ENCODE results near the gene CCR5AS.
"Not testable (repeated sequence)": the region's sequence is repeated elsewhere in the genome, so short reads cannot be mapped to it uniquely, and the experiment has no call there.

Gene CCR5AS

GRCh38 chr3:46406443-46406787 lies 451 bp downstream of the CCR5AS start:
- TF ChIP-seq EP300 (IDR thresholded peaks at IDR 0.05) (no peak), CTCF (IDR thresholded peaks at IDR 0.05) (no peak), POLR2A (IDR thresholded peaks at IDR 0.05; ENCODE audit: low read depth) (no peak)
- DNase-seq (ENCODE audit: extremely low spot score): no peak
- H3K27ac ChIP-seq (replicated peaks in 1 of 4): peak overlapping the region; percentile 54 to 71 (median 60)
- H3K4me1 ChIP-seq: peaks cover 10 to 12% (median 11%) of the 10 kb centered on the region in 4 donors
- H3K4me3 ChIP-seq: no peak overlapping the region
- 65% methylated on average over 4 of the region's 4 CpGs for WGBS
- H3K36me3 ChIP-seq: no peaks in the 10 kb centered on the region
- H3K9me3 ChIP-seq: no peaks in the 10 kb centered on the region
- H3K27me3 ChIP-seq: peaks cover 0 to 17% (median 0%) of the 10 kb centered on the region in 4 donors
- intact Hi-C loops (cut with DNase I): no loop called here

GRCh38 chr3:46405301-46406019 lies 1.4 kb downstream of the CCR5AS start:
- Histone ChIP-seq H3K36me3 (no peaks in the 10 kb centered on the region), H3K27me3 (peaks cover 0 to 17% (median 0%) of the 10 kb centered on the region in 4 donors), H3K4me3 (no peak overlapping the region), H3K27ac (replicated peaks in 1 of 4) (peak overlapping the region; percentile 54 to 71 (median 60)), H3K9me3 (no peaks in the 10 kb centered on the region), H3K4me1 (peaks cover 10 to 12% (median 11%) of the 10 kb centered on the region in 4 donors)
- intact Hi-C loops (cut with DNase I): no loop called here
- DNase-seq (ENCODE audit: extremely low spot score): no peak
- TF ChIP-seq POLR2AphosphoS5 (IDR thresholded peaks at IDR 0.05) (no peak), POLR2A (IDR thresholded peaks at IDR 0.05; ENCODE audit: low read depth) (no peak), EP300 (IDR thresholded peaks at IDR 0.05) (no peak), CTCF (IDR thresholded peaks at IDR 0.05) (no peak)
- 49% methylated on average over 11 of the region's 11 CpGs for WGBS

- intact Hi-C loops (cut with DNase I); H3K36me3 ChIP-seq; H3K4me3 ChIP-seq; H3K9me3 ChIP-seq; H3K27ac ChIP-seq (replicated peaks in 1 of 4); DNase-seq (ENCODE audit: extremely low spot score): not testable (repeated sequence)
- 94% methylated on average over 4 of the region's 4 CpGs for WGBS
- peaks cover 0 to 17% (median 0%) of the 10 kb centered on the region in 4 donors for H3K27me3 ChIP-seq
- peaks cover 4 to 11% (median 9%) of the 10 kb centered on the region in 4 donors for H3K4me1 ChIP-seq
Measured at GRCh38 chr3:46402902-46403301, 4.0 kb downstream of the CCR5AS start.

GRCh38 chr3:46401579-46401978 lies 5.3 kb downstream of the CCR5AS start:
- no peak overlapping the region for H3K27ac ChIP-seq (replicated peaks in 1 of 4)
- peaks cover 1 to 10% (median 6%) of the 10 kb centered on the region in 4 donors for H3K4me1 ChIP-seq
- no peaks in the 10 kb centered on the region for H3K36me3 ChIP-seq
- DNase-seq (ENCODE audit: extremely low spot score): no peak
- intact Hi-C loops (cut with DNase I): no loop called here
- peaks cover 0 to 8% (median 0%) of the 10 kb centered on the region in 4 donors for H3K27me3 ChIP-seq
- WGBS: 91% methylated on average over 2 of the region's 2 CpGs
- no peak overlapping the region for H3K4me3 ChIP-seq
- TF ChIP-seq CTCF (IDR thresholded peaks at IDR 0.05) (no peak), EP300 (IDR thresholded peaks at IDR 0.05) (no peak), POLR2A (IDR thresholded peaks at IDR 0.05; ENCODE audit: low read depth) (no peak), POLR2AphosphoS5 (IDR thresholded peaks at IDR 0.05) (no peak)
- no peaks in the 10 kb centered on the region for H3K9me3 ChIP-seq

GRCh38 chr3:46400846-46401245 lies 6.0 kb downstream of the CCR5AS start:
- H3K27ac ChIP-seq (replicated peaks in 1 of 4): no peak overlapping the region
- DNase-seq (ENCODE audit: extremely low spot score): no peak
- no peaks in the 10 kb centered on the region for H3K36me3 ChIP-seq
- H3K4me3 ChIP-seq: no peak overlapping the region
- intact Hi-C loops (cut with DNase I): no loop called here
- TF ChIP-seq CTCF (IDR thresholded peaks at IDR 0.05) (no peak), POLR2A (IDR thresholded peaks at IDR 0.05; ENCODE audit: low read depth) (no peak), EP300 (IDR thresholded peaks at IDR 0.05) (no peak), POLR2AphosphoS5 (IDR thresholded peaks at IDR 0.05) (no peak)
- peaks cover 0 to 10% (median under 1%) of the 10 kb centered on the region in 4 donors for H3K4me1 ChIP-seq
- WGBS: 84% methylated on average over 5 of the region's 5 CpGs
- H3K27me3 ChIP-seq: peaks cover 0 to 4% (median 0%) of the 10 kb centered on the region in 4 donors
- H3K9me3 ChIP-seq: no peaks in the 10 kb centered on the region

All from esophagus muscularis mucosa (tissue), 4 donors.